H1 (cell line): ENCODE results near the gene RBFOX1. TPM values are rescaled to one million over a fixed set of nuclear protein-coding genes. Genes with fewer than 3 reads are reported as not detected.

ENCODE experiments used
- BRCA1 ChIP-seq: IDR thresholded peaks from 2 replicates; pipeline ENCODE4 v1.6.1; 2012; ENCODE audit warnings: low read depth, low read length, improper control_type of control experiment
- CBX5 ChIP-seq: fragments of 300-800, 300-1000 bp; sonication (generic); IDR thresholded peaks from 2 replicates; pipeline ENCODE4 v1.7.1; 2016; ENCODE audit warnings: antibody characterized with exemption, low read length, low read depth
- HDAC6 ChIP-seq: IDR thresholded peaks from one replicate; pipeline ENCODE4 v1.7.1; 2012; ENCODE audit warnings: low read depth, mild to moderate bottlenecking, inconsistent platforms, low read length, moderate library complexity
- KDM1A ChIP-seq: fragments of 200-600, 300-600 bp; sonication (generic); IDR thresholded peaks from 2 replicates; pipeline ENCODE4 v1.7.1; 2016; ENCODE audit warnings: mild to moderate bottlenecking, low read length, borderline replicate concordance
- RFX5 ChIP-seq: IDR thresholded peaks from 2 replicates; pipeline ENCODE4 v1.6.1; 2011; ENCODE audit warnings: low read depth, low read length, improper control_type of control experiment, borderline replicate concordance
- TCF12 ChIP-seq: IDR thresholded peaks from 2 replicates; pipeline ENCODE4 v1.6.1; 2011; ENCODE audit warnings: low read depth, mild to moderate bottlenecking, low read length
- polyA plus RNA-seq, 7 experiments: library from polyadenylated mRNA; depleted of rRNA in 3 of 7; stranded (reverse) in 5 of 7; unstranded in 2 of 7; fragments of >200 nt in 5 of 7; fragments of 200-250 nt in 2 of 7; gene quantifications; 1 replicate in 5 of 7; 2 replicates in 1 of 7; 4 replicates in 1 of 7; pipeline versions ENCODE4 v1.2.1 to v1.2.3, GENCODE V29; 2011 to 2013; ENCODE audit warnings: missing spikeins in 2 of 7, mixed read lengths in 2 of 7
- total RNA-seq: library from RNA; stranded (reverse); fragmentation: NEBNext Ultra II Directional; extraction: Animal tissue kit (Norgen Biotek cat#: 25700); gene quantifications from 2 replicates; pipeline ENCODE4 v1.2.1, GENCODE V29; 2021

Gene RBFOX1
- total and polyA plus RNA-seq, 2 of the 8 experiments (the other 6 are each of a cell fraction or from before 2014, with no cell fraction given), result 1.7 to 2.8 TPM

- TF ChIP-seq CBX5, result no peak
- TF ChIP-seq KDM1A, result no peak
- TF ChIP-seq TCF12, result no peak
- TF ChIP-seq RFX5, result no peak
- no peak for TF ChIP-seq BRCA1
- no peak for TF ChIP-seq HDAC6
These were observed 14.0 kb upstream of the RBFOX1 start (continued) for GRCh38 chr16:7318686-7319085.
